SH-SY5Y (cell line): Measurements from ENCODE around the gene CACNA1A.

Source experiments
- GATA2 ChIP-seq: IDR thresholded peaks from 2 replicates; pipeline ENCODE4 v1.6.1; 2011; ENCODE audit warnings: mild to moderate bottlenecking, low read depth, low read length
- GATA3 ChIP-seq: IDR thresholded peaks from 2 replicates; pipeline ENCODE4 v1.6.1; 2011; ENCODE audit warnings: low read depth, mild to moderate bottlenecking, low read length, moderate library complexity

DNA sequence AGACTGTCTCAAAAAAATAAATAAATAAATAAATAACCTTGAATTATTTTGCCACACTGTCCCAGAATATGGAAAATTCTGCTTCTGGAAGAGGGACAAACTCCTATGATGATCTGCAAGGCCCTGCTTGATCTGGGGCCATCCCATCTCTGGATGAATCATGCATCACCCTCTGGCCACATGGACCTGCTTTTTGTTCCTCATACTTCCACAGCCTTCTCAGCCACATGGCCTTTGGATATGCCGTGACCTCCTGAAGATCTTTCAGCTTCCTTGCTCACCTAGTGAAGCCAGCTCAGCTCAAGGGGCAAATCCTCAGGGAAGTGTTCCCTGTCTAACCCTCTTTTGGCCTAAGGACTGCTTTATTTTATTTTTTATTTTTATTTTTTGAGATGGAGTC lies 345.7 kb downstream of the CACNA1A start:
- no peak for TF ChIP-seq GATA3
- no peak for TF ChIP-seq GATA2
